Endothelial cell of umbilical vein (primary cell): ENCODE results near the gene NME2. TPM values are rescaled to one million over a fixed set of nuclear protein-coding genes. Genes with fewer than 3 reads are reported as not detected.

Source experiments
- BruUV-seq: library from RNA; stranded (reverse); fragments of 400-500 nt; replicated peaks from 2 replicates; lab custom pipeline; 2021; lab: Mats Ljungman, UMichigan
- CTCF ChIA-PET: fragments of 300-600, 350-600 bp; sonication (Branson Sonifier 250); formaldehyde crosslinking; loops from one replicate; lab custom pipeline; 2021; ENCODE audit warnings: antibody characterized with exemption, inconsistent platforms; lab: Charles Lee
- POLR2A ChIA-PET: fragments of 300-600, 350-600 bp; sonication (Branson Sonifier 250); formaldehyde crosslinking; loops from one replicate; lab custom pipeline; 2021; ENCODE audit warnings: antibody characterized with exemption, inconsistent platforms; lab: Charles Lee
- DNase-seq: peaks from one replicate; pipeline ENCODE4 v3.0.0-alpha.2; 2011; ENCODE audit warnings: low read depth, low spot score
- FAIRE-seq: peaks from 2 replicates; lab custom pipeline; 2011; peaks lifted over from hg19 to GRCh38; lab: Jason Lieb, UNC
- H2AFZ ChIP-seq: 2 replicates; pipeline ENCODE4 v1.6.0; 2012; ENCODE audit warnings: low read depth, low read length, control low read depth, inconsistent platforms
- H3K27ac ChIP-seq: 2 replicates; pipeline ENCODE4 v1.5.1; 2011; ENCODE audit warnings: low read depth, mild to moderate bottlenecking, control low read depth, low read length, moderate library complexity; ENCODE audit not compliant: insufficient read depth
- H3K27me3 ChIP-seq, 2 experiments: 2 replicates each; pipeline versions ENCODE4 v1.6.0 to v1.6.1; 2011; ENCODE audit warnings: low read length in 2 of 2, mixed read lengths in 1 of 2; ENCODE audit not compliant: control insufficient read depth in 2 of 2, insufficient read depth in 2 of 2
- H3K36me3 ChIP-seq, 2 experiments: 2 replicates in 1 of 2; 3 replicates in 1 of 2; pipeline ENCODE4 v1.5.1; 2011; ENCODE audit warnings: low read length in 2 of 2, mild to moderate bottlenecking in 1 of 2, moderate library complexity in 1 of 2; ENCODE audit not compliant: control insufficient read depth in 2 of 2, insufficient read depth in 2 of 2; ENCODE audit errors: extremely low read depth in 1 of 2
- H3K4me1 ChIP-seq: 3 replicates; pipeline ENCODE4 v1.5.1; 2011; ENCODE audit warnings: mild to moderate bottlenecking, low read length; ENCODE audit not compliant: control insufficient read depth, insufficient read depth; ENCODE audit errors: extremely low read depth
- H3K4me2 ChIP-seq: 2 replicates; pipeline ENCODE4 v1.6.1; 2011; ENCODE audit warnings: low read length, control low read depth, mixed read lengths; ENCODE audit not compliant: insufficient read depth
- H3K4me3 ChIP-seq, 3 experiments: fragments of 200-600 bp in 1 of 3; sonication (generic), shearing (Covaris generic) in 1 of 3; replicated peaks in 1 of 3; 2 replicates each; pipeline ENCODE4 v1.5.1; 2011 to 2016; ENCODE audit warnings: control low read depth in 3 of 3, low read length in 3 of 3, mild to moderate bottlenecking in 2 of 3, inconsistent platforms in 1 of 3, low read depth in 1 of 3, moderate library complexity in 1 of 3; ENCODE audit not compliant: insufficient read depth in 1 of 3
- H3K79me2 ChIP-seq: 2 replicates; pipeline ENCODE4 v1.6.0; 2012; ENCODE audit warnings: low read length, inconsistent platforms; ENCODE audit not compliant: control insufficient read depth, insufficient read depth
- H3K9ac ChIP-seq: replicated peaks from 2 replicates; pipeline ENCODE3; 2011; ENCODE audit warnings: low read length, control low read depth; ENCODE audit not compliant: insufficient read depth; ENCODE audit errors: extremely low read depth
- H3K9me1 ChIP-seq: replicated peaks from 3 replicates; pipeline ENCODE4 v1.6.0; 2011; ENCODE audit warnings: mild to moderate bottlenecking, low read length; ENCODE audit not compliant: control insufficient read depth, insufficient read depth; ENCODE audit errors: extremely low read depth
- H3K9me3 ChIP-seq: replicated peaks from 2 replicates; pipeline ENCODE4 v1.5.1; 2012; ENCODE audit warnings: low read length, inconsistent platforms; ENCODE audit not compliant: control insufficient read depth, insufficient read depth
- H4K20me1 ChIP-seq: replicated peaks from 2 replicates; pipeline ENCODE3; 2011; ENCODE audit warnings: mild to moderate bottlenecking, low read length; ENCODE audit not compliant: control insufficient read depth, insufficient read depth; ENCODE audit errors: extremely low read depth
- EZH2 ChIP-seq: IDR thresholded peaks from 2 replicates; pipeline ENCODE4 v1.6.1; 2012; ENCODE audit warnings: borderline replicate concordance, low read depth, mild to moderate bottlenecking, moderate library complexity, low read length, inconsistent platforms; ENCODE audit not compliant: severe bottlenecking
- FOS ChIP-seq: IDR thresholded peaks from 2 replicates; pipeline ENCODE4 v1.6.1; 2011; ENCODE audit warnings: mild to moderate bottlenecking, low read length, moderate library complexity, borderline replicate concordance; ENCODE audit not compliant: insufficient read depth
- GATA2 ChIP-seq: IDR thresholded peaks from 2 replicates; pipeline ENCODE4 v1.7.0; 2011; ENCODE audit warnings: low read depth, mild to moderate bottlenecking, moderate library complexity, mixed read lengths, low read length; ENCODE audit not compliant: insufficient read length, insufficient read depth
- JUN ChIP-seq: IDR thresholded peaks from 2 replicates; pipeline ENCODE4 v1.6.1; 2011; ENCODE audit warnings: borderline replicate concordance, low read depth; ENCODE audit not compliant: insufficient read length, insufficient read depth
- MYC ChIP-seq: IDR thresholded peaks from one replicate; pipeline ENCODE4 v1.6.1; 2011; ENCODE audit warnings: mild to moderate bottlenecking, low read depth, low read length
- POLR2A ChIP-seq: IDR thresholded peaks from 2 replicates; pipeline ENCODE4 v1.6.1; 2012; ENCODE audit warnings: low read depth, mild to moderate bottlenecking, control low read depth, low read length
- POLR2AphosphoS5 ChIP-seq: IDR thresholded peaks from 2 replicates; pipeline ENCODE4 v1.6.1; 2012; ENCODE audit warnings: low read depth, mild to moderate bottlenecking, control low read depth, low read length, moderate library complexity; ENCODE audit not compliant: insufficient read depth
- dilution Hi-C: fragments of 300-500 bp; cut with MboI; formaldehyde crosslinking; loops from one replicate; pipeline ENCODE4 v1.15.0; 2019; ENCODE audit warnings: low sequenced_read_pairs; ENCODE audit not compliant: extremely low pct_ligation_motif_present
- intact Hi-C: fragments of 100-400 bp; cut with micrococcal nuclease; formaldehyde crosslinking; loops from one replicate; pipeline ENCODE4 v1.10.0; 2022
- polyA plus RNA-seq, 4 experiments: library from polyadenylated mRNA; depleted of rRNA in 3 of 4; stranded (reverse) in 3 of 4; unstranded in 1 of 4; fragments of >200 nt; gene quantifications; 2 replicates each; pipeline versions ENCODE4 v1.2.1 to v1.2.3, GENCODE V29; 2011 to 2012; ENCODE audit warnings: missing spikeins in 1 of 4
- total RNA-seq: library from RNA; stranded (reverse); gene quantifications from 2 replicates; pipeline ENCODE4 v1.2.3, GENCODE V29; 2021
- TF ChIP-seq, protein P1 (sequence below): IDR thresholded peaks from 2 replicates; pipeline ENCODE4 v1.6.1; 2011; ENCODE audit not compliant: insufficient read depth, insufficient read length
- TF ChIP-seq, protein P2 (sequence below), 2 donors: IDR thresholded peaks; 1 replicate in 1 of 2; 2 replicates in 1 of 2; pipeline ENCODE4 v1.5.1; 2011; ENCODE audit warnings: low read length in 2 of 2, mild to moderate bottlenecking in 2 of 2, moderate library complexity in 2 of 2, control low read depth in 1 of 2, inconsistent platforms in 1 of 2, low read depth in 1 of 2; ENCODE audit not compliant: insufficient read depth in 1 of 2; ENCODE audit errors: extremely low read depth in 1 of 2

NME2 gene
- total and polyA plus RNA-seq, 2 donors (not counting 3 experiments of a cell fraction or from before 2014, with no cell fraction given): 555 to 833 TPM

DNA sequence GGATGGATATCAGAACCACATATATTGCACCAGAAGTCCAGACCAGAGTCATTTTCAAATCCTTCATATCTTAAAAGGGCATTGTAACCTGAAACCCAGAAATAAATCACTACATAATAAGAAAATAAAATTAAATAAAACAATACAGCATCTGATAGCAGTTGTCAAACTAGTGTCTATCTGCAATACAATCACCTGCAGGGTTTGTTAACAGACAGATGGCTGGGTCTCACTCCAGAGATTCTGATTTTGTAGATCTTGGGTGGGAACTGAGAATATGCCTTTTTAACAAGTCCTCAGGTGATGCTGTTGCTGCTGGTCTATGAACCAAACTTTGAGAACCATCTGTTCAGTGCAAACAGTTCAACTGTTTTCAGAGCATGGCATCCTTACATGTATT lies 37.6 kb downstream of the NME2 start:
- no peaks in the 10 kb centered on the region for H3K27me3 ChIP-seq
- no peaks in the 10 kb centered on the region for H3K9me3 ChIP-seq
- H3K9ac ChIP-seq: no peak overlapping the region
- peaks cover 18 to 20% of the 10 kb centered on the region in 2 experiments for H3K36me3 ChIP-seq
- no peaks in the 10 kb centered on the region for H4K20me1 ChIP-seq
- no peak overlapping the region for H2AFZ ChIP-seq
- no peak overlapping the region for H3K4me2 ChIP-seq
- dilution Hi-C loops (no loop called here), intact Hi-C loops (no loop called here)
- no peaks in the 10 kb centered on the region for H3K79me2 ChIP-seq
- DNase-seq: no peak
- POLR2A ChIA-PET: no interaction called here
- H3K9me1 ChIP-seq: no peaks in the 10 kb centered on the region
- no peaks in the 10 kb centered on the region for H3K4me1 ChIP-seq
- no peak for TF ChIP-seq FOS
- no peak for TF ChIP-seq POLR2A
- TF ChIP-seq, protein P1, sequence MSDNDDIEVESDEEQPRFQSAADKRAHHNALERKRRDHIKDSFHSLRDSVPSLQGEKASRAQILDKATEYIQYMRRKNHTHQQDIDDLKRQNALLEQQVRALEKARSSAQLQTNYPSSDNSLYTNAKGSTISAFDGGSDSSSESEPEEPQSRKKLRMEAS: no peak
- no peak for TF ChIP-seq MYC
- TF ChIP-seq POLR2AphosphoS5: no peak
- no peak for TF ChIP-seq EZH2
- TF ChIP-seq, protein P2, sequence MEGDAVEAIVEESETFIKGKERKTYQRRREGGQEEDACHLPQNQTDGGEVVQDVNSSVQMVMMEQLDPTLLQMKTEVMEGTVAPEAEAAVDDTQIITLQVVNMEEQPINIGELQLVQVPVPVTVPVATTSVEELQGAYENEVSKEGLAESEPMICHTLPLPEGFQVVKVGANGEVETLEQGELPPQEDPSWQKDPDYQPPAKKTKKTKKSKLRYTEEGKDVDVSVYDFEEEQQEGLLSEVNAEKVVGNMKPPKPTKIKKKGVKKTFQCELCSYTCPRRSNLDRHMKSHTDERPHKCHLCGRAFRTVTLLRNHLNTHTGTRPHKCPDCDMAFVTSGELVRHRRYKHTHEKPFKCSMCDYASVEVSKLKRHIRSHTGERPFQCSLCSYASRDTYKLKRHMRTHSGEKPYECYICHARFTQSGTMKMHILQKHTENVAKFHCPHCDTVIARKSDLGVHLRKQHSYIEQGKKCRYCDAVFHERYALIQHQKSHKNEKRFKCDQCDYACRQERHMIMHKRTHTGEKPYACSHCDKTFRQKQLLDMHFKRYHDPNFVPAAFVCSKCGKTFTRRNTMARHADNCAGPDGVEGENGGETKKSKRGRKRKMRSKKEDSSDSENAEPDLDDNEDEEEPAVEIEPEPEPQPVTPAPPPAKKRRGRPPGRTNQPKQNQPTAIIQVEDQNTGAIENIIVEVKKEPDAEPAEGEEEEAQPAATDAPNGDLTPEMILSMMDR (IDR thresholded peaks at IDR 0.05; ENCODE audit: extremely low read depth in 1 of 2, insufficient read depth in 1 of 2, low read depth in 1 of 2, low read length in 2 of 2): no peak
- no peak for TF ChIP-seq GATA2
- no peak for TF ChIP-seq JUN
- H3K27ac ChIP-seq: no peak overlapping the region
- FAIRE-seq: no peak
- CTCF ChIA-PET: no interaction called here
- BruUV-seq: no TSS peak
- H3K4me3 ChIP-seq: no peak overlapping the region
